Caco-2 (cell line): ENCODE data around the gene NDFIP2. TPM values are rescaled to one million over a fixed set of nuclear protein-coding genes. Genes with fewer than 3 reads are reported as not detected.

ENCODE experiments used
- BruUV-seq: library from RNA; stranded (reverse); fragments of 400-500 nt; replicated peaks from 2 replicates; lab custom pipeline; 2021; lab: Mats Ljungman, UMichigan
- CTCF ChIA-PET: fragments of 300-600 bp; sonication (Branson Sonifier 250); formaldehyde crosslinking; loops from one replicate; lab custom pipeline; 2022; ENCODE audit warnings: antibody characterized with exemption; lab: Charles Lee
- POLR2A ChIA-PET: fragments of 300-600 bp; sonication (Branson Sonifier 250); formaldehyde crosslinking; loops from one replicate; lab custom pipeline; 2022; ENCODE audit warnings: antibody characterized with exemption; lab: Charles Lee
- DNase-seq, 2 experiments: peaks; one replicate each; pipeline versions ENCODE4 v3.0.0 to v3.0.0-alpha.2; 2020 to 2022
- H3K27me3 ChIP-seq: replicated peaks from 2 replicates; pipeline ENCODE4 v1.6.0; 2011; ENCODE audit warnings: low read length; ENCODE audit not compliant: control insufficient read depth, insufficient read depth
- H3K36me3 ChIP-seq: 2 replicates; pipeline ENCODE4 v1.5.1; 2011; ENCODE audit warnings: low read length; ENCODE audit not compliant: control insufficient read depth, insufficient read depth
- H3K4me1 ChIP-seq: fragments of 250-450 bp; sonication (Bioruptor Pico); 2 replicates; pipeline ENCODE4 v1.5.1; 2020; ENCODE audit warnings: mild to moderate bottlenecking
- H3K4me3 ChIP-seq: 2 replicates; pipeline ENCODE4 v1.5.1; 2011; ENCODE audit warnings: low read depth, mild to moderate bottlenecking, control low read depth, low read length
- H3K9me3 ChIP-seq: fragments of 250-450 bp; sonication (Bioruptor Pico); 2 replicates; pipeline ENCODE4 v1.5.1; 2020; ENCODE audit warnings: mild to moderate bottlenecking, moderate library complexity
- H3K27ac Mint-ChIP-seq: one replicate; pipeline ENCODE4 v1.8.0; 2022; ENCODE audit warnings: mixed read lengths; ENCODE audit not compliant: unreplicated experiment
- H3K27me3 Mint-ChIP-seq: one replicate; pipeline ENCODE4 v1.8.0; 2022; ENCODE audit warnings: mixed read lengths; ENCODE audit not compliant: insufficient read depth, unreplicated experiment
- H3K36me3 Mint-ChIP-seq: one replicate; pipeline ENCODE4 v1.8.0; 2022; ENCODE audit warnings: mild to moderate bottlenecking, mixed read lengths; ENCODE audit not compliant: insufficient read depth, unreplicated experiment
- H3K4me1 Mint-ChIP-seq: one replicate; pipeline ENCODE4 v1.8.0; 2022; ENCODE audit warnings: low read depth, mixed read lengths; ENCODE audit not compliant: unreplicated experiment
- H3K4me3 Mint-ChIP-seq: one replicate; pipeline ENCODE4 v1.8.0; 2022; ENCODE audit warnings: mild to moderate bottlenecking, moderate library complexity, mixed read lengths; ENCODE audit not compliant: unreplicated experiment
- H3K9me3 Mint-ChIP-seq: one replicate; pipeline ENCODE4 v1.8.0; 2022; ENCODE audit warnings: mixed read lengths; ENCODE audit not compliant: unreplicated experiment
- intact Hi-C: fragments of 100-400 bp; cut with micrococcal nuclease; formaldehyde crosslinking; loops from one replicate; pipeline ENCODE4 v1.10.0; 2022; ENCODE audit not compliant: unreplicated experiment
- total RNA-seq: library from RNA; stranded (reverse); gene quantifications from 2 replicates; pipeline ENCODE4 v1.2.3, GENCODE V29; 2022
- TF ChIP-seq, protein P1 (sequence below), 2 experiments: fragments of 200-600 bp in 1 of 2; IDR thresholded peaks; 1 replicate in 1 of 2; 2 replicates in 1 of 2; pipeline versions ENCODE4 v1.5.1 to v1.8.0; 2011 to 2022; ENCODE audit warnings: antibody characterized with exemption in 1 of 2, control low read depth in 1 of 2, inconsistent platforms in 1 of 2, low read depth in 1 of 2, low read length in 1 of 2, mild to moderate bottlenecking in 1 of 2, moderate library complexity in 1 of 2; ENCODE audit not compliant: insufficient read depth in 1 of 2, severe bottlenecking in 1 of 2, unreplicated experiment in 1 of 2

Gene NDFIP2
- total RNA-seq, 1 experiment from 2014 or later: 61.2 TPM

DNA sequence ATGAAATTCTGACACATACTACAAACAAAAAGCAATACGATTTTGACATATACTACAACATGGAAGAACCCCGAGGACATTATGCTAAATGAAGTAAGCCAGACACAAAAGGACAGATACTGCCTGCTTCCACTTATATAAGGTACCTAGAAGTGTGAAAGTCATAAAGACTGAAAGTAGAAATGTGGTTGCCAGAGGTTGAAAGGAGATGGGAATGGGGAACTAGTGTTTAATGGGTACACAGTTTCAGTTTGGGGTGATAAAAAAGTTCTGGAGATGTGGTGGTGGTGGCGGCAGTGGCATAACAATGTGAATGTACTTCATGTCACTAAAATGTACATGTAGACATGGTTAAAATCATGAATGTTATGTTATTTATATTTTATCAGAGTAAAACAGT is 12.1 kb upstream of the NDFIP2 start:
- H3K27ac Mint-ChIP-seq: no peak overlapping the region
- no peaks in the 10 kb centered on the region for H3K36me3 Mint-ChIP-seq
- no peaks in the 10 kb centered on the region for H3K27me3 Mint-ChIP-seq
- BruUV-seq: no TSS peak
- no peaks in the 10 kb centered on the region for H3K9me3 ChIP-seq
- no peaks in the 10 kb centered on the region for H3K36me3 ChIP-seq
- H3K27me3 ChIP-seq: no peaks in the 10 kb centered on the region
- H3K4me3 Mint-ChIP-seq: no peak overlapping the region
- TF ChIP-seq, protein P1, sequence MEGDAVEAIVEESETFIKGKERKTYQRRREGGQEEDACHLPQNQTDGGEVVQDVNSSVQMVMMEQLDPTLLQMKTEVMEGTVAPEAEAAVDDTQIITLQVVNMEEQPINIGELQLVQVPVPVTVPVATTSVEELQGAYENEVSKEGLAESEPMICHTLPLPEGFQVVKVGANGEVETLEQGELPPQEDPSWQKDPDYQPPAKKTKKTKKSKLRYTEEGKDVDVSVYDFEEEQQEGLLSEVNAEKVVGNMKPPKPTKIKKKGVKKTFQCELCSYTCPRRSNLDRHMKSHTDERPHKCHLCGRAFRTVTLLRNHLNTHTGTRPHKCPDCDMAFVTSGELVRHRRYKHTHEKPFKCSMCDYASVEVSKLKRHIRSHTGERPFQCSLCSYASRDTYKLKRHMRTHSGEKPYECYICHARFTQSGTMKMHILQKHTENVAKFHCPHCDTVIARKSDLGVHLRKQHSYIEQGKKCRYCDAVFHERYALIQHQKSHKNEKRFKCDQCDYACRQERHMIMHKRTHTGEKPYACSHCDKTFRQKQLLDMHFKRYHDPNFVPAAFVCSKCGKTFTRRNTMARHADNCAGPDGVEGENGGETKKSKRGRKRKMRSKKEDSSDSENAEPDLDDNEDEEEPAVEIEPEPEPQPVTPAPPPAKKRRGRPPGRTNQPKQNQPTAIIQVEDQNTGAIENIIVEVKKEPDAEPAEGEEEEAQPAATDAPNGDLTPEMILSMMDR (IDR thresholded peaks at IDR 0.05; ENCODE audit: insufficient read depth in 1 of 2, low read depth in 1 of 2, low read length in 1 of 2, severe bottlenecking in 1 of 2, unreplicated experiment in 1 of 2): no peak
- ChIA-PET POLR2A (no interaction called here), CTCF (no interaction called here)
- H3K4me1 ChIP-seq: peaks cover 11% of the 10 kb centered on the region; the same call in 1 of the 2 replicates
- H3K4me1 Mint-ChIP-seq: peaks cover 12% of the 10 kb centered on the region
- H3K4me3 ChIP-seq: no peak overlapping the region
- intact Hi-C loops: no loop called here
- DNase-seq: no peak
- H3K9me3 Mint-ChIP-seq: no peaks in the 10 kb centered on the region

DNA sequence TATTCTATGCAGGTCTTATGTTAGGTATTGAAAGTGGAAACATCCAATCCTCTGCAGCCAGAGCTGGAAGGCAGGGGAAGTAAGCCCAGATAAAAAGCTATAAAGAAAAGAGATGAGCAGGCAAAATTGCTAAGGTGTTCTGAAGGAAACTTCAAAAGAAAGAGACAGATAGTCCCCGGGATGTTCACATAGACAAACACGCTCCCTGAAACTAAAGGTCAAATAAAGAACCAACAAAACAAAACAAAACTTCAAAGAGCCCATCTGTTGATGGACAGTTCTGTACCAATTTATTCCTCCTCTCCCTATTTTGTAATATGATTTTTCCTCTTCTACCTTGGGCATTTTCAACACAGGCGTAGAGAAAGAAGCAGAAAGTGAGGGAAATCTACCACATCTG is 11.3 kb upstream of the NDFIP2 start:
- Histone ChIP-seq H3K27me3 (no peaks in the 10 kb centered on the region), H3K4me3 (no peak overlapping the region), H3K4me1 (peaks cover 11% of the 10 kb centered on the region; the same call in 1 of the 2 replicates), H3K9me3 (no peaks in the 10 kb centered on the region), H3K36me3 (no peaks in the 10 kb centered on the region)
- TF ChIP-seq, protein P1 (IDR thresholded peaks at IDR 0.05; ENCODE audit: insufficient read depth in 1 of 2, low read depth in 1 of 2, low read length in 1 of 2, severe bottlenecking in 1 of 2, unreplicated experiment in 1 of 2): no peak
- no peak overlapping the region for H3K4me3 Mint-ChIP-seq
- H3K36me3 Mint-ChIP-seq: no peaks in the 10 kb centered on the region
- peaks cover 5% of the 10 kb centered on the region for H3K9me3 Mint-ChIP-seq
- H3K27me3 Mint-ChIP-seq: no peaks in the 10 kb centered on the region
- ChIA-PET POLR2A (no interaction called here), CTCF (no interaction called here)
- intact Hi-C loops: no loop called here
- DNase-seq: no peak
- no peak overlapping the region for H3K27ac Mint-ChIP-seq
- H3K4me1 Mint-ChIP-seq: peaks cover 12% of the 10 kb centered on the region
- BruUV-seq: no TSS peak

DNA sequence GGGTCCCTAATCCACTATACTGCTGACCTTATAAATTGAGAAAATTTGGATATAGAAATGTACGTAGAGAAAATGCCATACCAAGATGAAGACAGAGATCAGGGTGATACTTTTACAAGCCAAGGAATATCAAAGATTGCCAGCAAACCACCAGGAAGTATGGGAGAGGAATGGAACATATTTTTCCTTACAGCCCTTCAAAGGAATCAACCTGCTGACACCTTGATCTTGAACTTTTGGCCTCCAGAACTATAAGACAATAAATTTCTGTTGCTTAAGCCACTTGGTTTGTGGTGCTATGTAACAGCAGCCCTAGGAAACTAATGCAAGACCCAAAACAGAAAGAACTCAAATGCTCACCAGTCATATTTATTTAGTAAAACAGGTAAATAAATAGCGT is 10.3 kb upstream of the NDFIP2 start:
- CTCF ChIA-PET: no interaction called here
- TF ChIP-seq, protein P1 (IDR thresholded peaks at IDR 0.05; ENCODE audit: insufficient read depth in 1 of 2, low read depth in 1 of 2, low read length in 1 of 2, severe bottlenecking in 1 of 2, unreplicated experiment in 1 of 2): no peak
- Histone ChIP-seq H3K9me3 (peaks cover 4% of the 10 kb centered on the region; the same call in 1 of the 2 replicates), H3K4me3 (no peak overlapping the region), H3K27me3 (no peaks in the 10 kb centered on the region), H3K36me3 (no peaks in the 10 kb centered on the region), H3K4me1 (peaks cover 11% of the 10 kb centered on the region; the same call in 1 of the 2 replicates)
- H3K4me1 Mint-ChIP-seq: peaks cover 12% of the 10 kb centered on the region
- intact Hi-C loops: no loop called here
- BruUV-seq: no TSS peak
- H3K4me3 Mint-ChIP-seq: no peak overlapping the region
- no peaks in the 10 kb centered on the region for H3K36me3 Mint-ChIP-seq
- POLR2A ChIA-PET: no interaction called here
- no peak for DNase-seq
- H3K27ac Mint-ChIP-seq: no peak overlapping the region
- no peaks in the 10 kb centered on the region for H3K27me3 Mint-ChIP-seq
- peaks cover 7% of the 10 kb centered on the region for H3K9me3 Mint-ChIP-seq
